ENCODE measurements around the gene CRACDL.

- TF ChIP-seq, protein P1, sequence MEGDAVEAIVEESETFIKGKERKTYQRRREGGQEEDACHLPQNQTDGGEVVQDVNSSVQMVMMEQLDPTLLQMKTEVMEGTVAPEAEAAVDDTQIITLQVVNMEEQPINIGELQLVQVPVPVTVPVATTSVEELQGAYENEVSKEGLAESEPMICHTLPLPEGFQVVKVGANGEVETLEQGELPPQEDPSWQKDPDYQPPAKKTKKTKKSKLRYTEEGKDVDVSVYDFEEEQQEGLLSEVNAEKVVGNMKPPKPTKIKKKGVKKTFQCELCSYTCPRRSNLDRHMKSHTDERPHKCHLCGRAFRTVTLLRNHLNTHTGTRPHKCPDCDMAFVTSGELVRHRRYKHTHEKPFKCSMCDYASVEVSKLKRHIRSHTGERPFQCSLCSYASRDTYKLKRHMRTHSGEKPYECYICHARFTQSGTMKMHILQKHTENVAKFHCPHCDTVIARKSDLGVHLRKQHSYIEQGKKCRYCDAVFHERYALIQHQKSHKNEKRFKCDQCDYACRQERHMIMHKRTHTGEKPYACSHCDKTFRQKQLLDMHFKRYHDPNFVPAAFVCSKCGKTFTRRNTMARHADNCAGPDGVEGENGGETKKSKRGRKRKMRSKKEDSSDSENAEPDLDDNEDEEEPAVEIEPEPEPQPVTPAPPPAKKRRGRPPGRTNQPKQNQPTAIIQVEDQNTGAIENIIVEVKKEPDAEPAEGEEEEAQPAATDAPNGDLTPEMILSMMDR (IDR thresholded peaks at IDR 0.05), result no peak
- no peak for TF ChIP-seq POLR2A (IDR thresholded peaks at IDR 0.05)
These were observed 129.8 kb downstream of the CRACDL start for GRCh38 chr2:98806236-98806697.
